ENCODE measurements around the gene ZC3H12C.
"Not testable (repeated sequence)": the region's sequence is repeated elsewhere in the genome, so short reads cannot be mapped to it uniquely, and the experiment has no call there.

ZC3H12C gene

DNA sequence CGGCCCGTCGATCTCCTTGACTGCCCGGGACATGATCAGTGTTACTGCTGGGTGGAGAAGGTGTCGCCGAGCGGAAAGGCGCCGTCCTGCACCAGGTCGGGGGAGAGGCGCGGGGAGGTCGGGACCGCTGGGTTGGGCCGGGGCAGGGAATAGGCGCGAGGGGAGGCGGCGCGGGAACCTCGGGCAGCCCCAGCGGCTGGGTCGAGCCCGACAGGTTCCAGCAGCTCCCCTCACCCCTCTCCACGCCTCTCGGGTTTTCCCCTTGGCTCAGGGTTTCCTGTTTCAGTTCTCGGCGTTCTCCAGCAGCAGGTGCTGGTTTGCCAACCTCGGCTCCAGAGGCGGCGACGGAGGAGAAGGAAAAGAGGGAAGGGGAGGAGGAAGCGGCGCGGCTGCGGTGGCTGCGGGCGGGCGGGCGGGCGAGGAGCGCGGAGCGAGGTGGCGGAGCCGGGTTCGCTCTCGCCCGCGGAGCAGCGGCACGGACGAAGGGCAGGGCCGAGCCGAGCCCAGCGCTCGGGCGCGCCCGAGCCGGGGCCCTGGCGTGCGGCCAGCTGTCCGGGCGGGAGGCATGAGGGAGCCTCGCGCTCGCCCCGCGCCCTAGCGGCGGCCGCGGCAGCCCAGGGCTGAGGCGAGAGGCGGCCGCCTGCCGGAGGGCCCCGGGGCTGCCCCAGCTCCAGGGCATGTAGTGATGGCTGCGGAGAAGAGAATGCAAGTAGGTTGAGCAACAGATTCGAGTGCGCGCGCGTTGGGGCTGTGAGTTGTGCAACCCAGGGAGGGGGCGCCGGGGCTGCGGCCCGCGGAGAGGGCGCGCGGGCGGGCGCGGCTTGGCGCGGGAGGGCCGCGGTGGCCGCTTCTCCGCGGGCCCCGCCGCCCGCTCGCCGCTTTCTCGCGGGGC is at the start of gene ZC3H12C:
ZC3H12C (plus strand) TSS at position 878 of the 892 bp plus-strand sequence. CDS start 20 bp downstream, outside the sequence.
- peak in 50 of 51 donors; percentile 38 to 95 (median 78) for DNase-seq

DNA sequence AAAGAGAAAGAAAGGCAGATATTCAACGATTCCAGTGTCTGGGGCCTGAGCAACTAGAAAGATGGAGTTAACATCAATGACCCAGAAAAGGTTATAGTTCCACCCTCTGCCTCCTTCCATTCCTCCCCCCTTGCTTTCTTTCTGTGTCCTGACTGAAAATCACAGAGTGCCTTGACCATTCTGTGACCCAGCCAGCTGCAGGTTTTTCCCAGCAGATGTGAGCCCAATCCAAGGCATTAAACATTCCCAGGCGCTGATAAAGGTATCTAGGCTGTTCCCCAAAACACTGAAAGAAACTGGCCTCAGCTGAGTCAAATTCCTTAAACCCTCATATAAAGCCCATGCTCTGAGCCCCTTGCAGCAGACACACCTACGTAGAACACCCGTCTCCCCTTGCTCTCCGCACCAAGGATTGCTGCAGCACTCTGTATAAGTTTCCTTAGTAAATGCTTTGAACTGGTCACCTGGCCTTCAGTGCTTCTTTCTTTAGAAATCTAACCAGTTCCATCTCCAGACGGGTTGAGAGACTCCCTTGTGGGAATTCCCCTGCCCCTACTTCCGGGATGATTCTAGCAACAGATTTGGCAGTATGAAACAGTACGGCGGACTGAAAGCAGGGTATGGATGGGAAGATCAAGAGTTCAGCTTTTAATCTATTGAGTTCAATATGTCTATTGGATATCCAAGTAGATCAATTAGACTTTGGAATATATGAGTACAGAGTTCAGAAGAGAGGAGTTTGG is 48.8 kb upstream of the ZC3H12C start:
- DNase-seq: no peak

DNA sequence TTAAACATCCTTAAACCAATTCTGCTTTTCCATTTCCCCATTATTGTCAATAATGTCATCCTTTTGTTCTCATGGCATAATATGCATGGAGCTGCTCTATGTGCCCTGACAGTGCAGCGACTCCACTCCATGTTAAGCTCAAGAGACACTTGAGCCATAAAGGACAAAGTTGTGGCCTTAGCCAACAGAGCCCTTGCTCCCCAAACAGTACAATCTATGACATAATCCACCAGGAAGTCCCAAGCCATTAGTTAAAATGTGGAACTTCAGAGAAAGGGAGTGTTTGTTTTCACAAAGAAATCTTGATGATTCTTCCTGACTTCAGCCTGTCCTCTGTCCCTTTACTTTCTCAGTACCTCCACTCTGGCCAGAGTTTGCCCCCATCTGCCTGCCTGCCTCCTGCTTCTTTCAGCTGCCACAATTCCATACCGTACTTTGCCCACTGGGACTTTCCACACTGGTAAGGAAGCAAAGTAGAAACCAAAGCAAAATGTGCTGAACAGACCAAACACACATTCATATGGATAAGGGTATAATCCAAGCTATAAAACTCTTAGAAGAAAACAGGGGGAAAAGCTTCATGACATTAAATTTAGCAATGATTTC is 46.3 kb upstream of the ZC3H12C start:
- DNase-seq: no peak

DNA sequence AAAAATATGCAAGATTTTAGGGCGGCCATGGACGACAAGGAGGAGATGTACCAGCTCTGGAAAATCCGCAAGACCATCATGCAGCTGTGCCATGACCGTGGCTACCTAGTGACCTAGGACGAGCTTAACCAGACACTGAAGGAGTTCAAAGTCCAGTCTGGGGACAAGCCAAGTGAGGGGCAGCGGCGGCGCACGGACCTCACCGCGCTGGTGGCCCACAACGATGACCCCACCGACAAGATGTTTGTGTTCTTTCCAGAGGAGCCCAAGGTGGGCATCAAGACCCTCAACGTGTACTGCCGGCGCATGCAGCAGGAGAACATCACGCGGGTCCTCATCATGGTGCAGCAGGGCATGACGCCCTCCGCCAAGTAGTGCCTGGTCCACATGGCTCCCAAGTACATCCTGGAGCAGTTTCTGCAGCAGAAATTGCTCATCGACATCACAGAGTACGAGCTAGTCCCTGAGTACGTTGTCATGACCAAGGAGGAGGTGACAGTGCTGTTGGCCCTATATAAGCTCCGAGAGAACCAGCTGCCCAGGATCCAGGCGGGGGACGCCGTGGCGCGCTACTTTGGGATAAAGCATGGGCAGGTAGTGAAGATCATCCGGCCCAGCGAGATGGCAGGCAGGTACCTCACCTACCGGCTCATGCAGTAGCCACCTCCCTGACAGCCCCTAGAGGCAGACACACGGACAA is 43.5 kb upstream of the ZC3H12C start:
- DNase-seq: no peak

DNA sequence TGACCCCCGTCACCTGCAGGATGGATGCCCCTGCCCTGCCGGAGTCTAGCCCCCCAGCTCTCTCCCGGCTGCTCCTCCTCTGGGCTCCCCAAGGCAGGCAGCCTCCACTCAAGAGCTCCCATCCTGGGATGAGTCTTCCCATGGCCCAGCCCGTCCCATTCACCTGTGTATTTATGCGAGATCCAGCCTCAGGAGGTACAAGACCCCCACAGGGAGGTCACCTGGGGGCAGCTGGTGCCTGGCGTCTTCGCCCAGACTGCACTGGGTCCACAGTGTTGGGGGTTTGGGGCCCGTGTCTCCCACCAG is 43.0 kb upstream of the ZC3H12C start:
- DNase-seq: no peak

DNA sequence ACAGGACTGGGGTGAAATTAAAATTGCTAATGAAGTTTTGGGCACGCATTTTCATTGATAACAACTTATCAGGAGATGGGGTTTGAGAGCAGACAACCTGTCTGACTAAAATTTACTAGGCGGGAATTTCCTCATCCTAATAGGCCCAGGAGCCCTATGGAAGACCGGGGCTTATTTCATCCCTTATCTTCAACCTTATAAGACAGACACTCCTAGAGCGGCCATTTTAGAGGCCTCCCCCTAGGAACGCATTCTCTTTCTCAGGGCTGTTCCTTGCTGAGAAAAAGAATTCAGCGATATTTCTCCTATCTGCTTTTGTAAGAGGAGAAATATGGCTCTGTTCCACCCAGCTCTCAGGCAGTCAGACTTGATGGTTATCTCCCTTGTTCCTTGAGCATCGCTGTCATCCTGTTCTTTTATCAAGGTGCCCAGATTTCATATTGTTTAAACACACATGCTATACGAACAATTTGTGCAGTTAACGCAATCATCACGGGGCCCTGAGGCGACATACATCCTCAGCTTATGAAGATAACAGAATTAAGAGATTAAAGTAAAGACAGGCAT is 39.3 kb upstream of the ZC3H12C start:
- no peak for DNase-seq

DNA sequence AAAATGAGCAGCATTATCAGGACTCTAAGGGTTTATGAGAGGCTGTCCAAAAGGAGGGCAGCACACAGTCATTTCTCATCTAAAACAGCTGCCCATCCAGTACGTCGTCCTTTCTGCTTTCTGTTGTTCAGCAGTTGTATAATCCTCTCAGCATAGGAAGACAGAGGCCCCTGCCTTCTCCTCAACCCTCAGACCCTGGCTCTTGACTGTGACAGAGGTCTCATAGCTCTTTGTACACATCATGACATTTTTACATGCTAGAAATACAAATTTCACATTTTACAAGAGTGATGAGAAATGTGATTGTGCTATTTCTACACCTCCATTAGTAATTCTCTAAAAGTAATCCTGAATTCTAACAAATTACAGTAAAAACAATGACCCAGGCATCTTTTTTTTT is 36.2 kb upstream of the ZC3H12C start:
- no peak for DNase-seq

DNA sequence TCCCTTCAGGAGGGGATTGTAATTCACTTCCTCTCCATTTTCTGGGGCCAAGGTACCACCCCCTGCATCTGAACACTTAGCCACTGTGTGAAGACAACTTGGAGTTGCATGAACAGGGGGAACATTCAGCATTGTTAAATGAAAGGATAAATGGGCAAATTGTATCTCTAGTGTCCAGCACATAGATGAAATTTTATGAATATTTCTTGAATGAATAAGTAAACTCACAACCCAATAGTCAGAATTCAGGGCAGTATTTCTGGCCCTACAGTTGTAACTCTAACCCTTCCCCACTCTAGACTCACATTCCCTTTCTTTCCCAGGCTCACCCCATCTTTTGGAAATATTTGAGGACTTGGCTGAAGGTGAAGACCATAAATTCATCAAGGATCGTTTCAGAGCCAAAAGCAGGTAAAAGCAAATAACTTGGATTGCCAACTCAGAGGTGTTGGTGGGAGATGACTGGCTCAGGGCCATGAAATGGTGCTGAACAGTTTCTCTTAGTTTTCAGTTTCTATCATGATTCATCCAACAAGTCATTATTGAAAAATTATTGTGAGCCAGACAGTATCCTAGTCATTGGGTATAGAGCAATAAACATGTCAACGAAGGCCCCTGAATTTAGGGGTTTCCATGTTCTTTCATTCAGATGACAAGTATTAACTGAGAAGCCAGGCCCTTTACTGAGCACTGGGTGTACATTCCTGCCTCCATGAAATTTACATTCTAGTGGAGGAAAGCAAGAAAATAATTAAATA is 33.3 kb upstream of the ZC3H12C start:
- no peak for DNase-seq

DNA sequence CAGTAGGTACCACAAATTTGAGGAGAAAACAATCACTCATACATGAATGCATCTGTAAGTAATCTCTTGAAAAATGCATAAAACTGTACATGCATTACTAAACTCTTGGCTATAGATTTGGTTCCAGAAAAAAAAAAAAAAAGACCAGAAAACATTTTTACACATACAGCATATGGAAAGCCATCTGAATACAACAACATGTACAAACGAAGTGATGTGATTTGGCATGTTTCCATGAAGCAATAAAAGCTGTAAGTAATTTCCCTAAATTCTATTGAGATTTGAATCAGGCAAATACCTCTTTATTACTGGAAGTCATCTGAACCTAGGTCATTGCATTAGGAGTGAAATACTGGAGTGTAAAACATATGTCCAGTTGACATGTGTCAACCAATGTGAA is 31.9 kb upstream of the ZC3H12C start:
- no peak for DNase-seq

DNA sequence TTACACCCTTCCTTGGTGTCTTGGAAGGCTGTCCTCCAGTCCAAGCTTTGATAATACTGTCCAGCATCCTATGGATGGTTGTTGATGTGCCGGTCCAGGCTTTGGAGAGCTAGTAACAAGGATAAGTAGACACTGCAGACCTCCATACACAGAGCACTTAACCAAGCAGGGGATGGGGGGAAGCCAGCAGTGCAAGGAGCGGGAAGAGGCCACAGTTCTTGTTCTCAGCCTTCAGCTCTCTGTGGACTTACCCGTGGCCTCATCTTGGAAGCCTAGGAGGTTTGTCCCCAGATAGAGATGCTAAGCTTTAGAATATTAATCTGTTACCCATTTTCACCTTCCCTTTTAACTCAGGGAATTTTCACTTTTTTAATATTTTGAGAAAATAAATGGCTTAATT is 30.9 kb upstream of the ZC3H12C start:
- no peak for DNase-seq

DNA sequence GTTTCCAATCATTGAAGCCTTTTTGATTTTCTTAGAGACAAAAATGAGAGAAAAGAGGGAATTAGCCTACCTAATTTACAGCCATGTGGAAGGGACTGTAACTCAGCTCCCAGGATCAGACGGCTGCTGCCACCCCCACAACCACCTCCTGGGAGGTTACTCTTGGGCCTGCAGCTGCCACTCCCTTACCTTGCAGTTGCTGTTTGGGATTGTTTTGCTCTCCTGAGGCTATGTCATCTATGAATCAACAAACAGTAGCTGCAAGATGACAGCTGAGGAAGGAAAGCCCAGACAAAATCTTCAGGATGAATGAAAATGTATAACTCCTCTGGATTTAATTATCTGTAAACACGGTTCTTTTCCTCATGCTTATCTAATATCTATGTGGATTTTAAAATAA is 28.0 kb upstream of the ZC3H12C start:
- DNase-seq: no peak

DNA sequence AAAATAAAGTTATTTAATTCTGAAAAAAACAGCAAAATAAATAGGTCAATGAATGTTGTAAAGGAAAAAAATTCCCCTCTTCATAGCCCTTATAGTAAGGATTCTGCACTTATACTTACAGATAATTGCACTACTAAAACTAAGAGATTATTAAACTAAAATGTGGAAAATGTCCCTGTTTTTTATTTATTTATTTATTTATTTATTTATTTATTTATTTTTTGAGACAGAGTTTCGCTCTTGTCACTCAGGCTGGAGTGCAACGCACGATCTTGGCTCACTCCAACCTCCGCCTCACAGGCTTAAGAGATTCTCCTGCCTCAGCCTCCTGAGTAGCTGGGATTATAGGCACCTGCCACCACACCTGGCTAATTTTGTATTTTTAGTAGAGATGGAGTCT is 25.2 kb upstream of the ZC3H12C start:
- not testable (repeated sequence) for DNase-seq

DNA sequence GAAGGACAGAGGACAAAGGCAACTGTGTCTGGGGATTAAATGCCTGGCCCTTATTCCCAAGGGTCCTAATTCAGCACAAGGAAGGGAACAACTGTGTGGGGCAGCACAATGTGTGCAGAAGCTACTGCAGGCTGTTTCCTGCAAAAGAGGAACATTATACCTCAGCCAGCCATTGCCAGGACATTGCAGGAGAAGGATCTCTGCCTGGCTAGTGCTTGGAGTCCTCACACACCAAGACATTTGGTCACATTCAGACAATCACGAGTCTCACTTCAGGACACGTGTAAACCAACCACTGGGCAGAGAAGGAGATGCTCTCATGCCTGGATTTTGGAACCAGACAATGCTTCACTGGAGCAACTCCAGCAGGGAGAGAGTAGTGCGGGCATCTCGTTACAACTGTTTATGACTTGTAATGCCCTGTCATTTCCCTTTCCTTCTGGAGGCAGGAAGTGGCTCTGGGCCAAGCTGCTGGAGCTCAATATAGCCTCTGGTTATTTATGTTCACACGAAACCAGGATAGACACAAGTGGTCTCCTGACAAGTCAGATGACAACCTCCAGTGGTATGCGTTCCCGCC is 23.9 kb upstream of the ZC3H12C start:
- peak in 3 of 51 donors; percentile 3 to 25 (median 5) for DNase-seq

DNA sequence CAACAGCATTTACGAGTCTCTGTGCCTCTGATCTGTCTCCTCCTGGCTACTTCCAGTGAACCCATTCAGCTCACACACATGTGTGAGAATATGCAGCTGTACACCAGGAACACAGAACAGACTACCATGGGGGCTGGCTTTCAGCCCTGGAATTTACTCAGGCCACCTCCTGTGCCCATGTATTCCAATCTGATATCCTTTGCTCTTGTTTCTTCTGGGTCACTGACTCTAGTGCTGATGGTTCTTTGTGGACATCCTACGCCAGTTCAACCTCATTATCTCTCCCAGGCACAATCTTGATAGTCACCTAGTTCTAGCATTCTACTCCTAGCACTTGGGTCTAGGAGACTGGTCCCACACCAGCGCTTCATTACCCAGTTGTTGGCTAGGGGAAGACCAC is 23.0 kb upstream of the ZC3H12C start:
- no peak for DNase-seq

DNA sequence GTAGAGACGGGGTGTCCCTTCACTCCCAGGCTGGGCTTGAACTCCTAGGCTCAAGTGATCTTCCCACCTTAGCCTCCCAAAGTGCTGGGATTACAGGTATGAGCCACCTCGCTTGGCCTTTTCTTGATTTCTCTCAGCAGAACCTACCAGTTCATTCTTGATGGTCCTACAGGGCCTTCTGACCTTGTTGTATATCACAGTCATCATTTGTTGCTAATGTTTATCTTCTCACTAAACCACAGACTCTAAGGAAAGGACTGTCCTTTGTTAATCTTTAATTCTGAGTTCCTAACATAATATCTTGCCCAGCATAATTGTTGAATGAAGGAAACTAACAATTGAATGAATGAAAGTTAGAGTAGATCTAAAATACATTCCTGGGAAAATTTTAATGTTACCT is 22.0 kb upstream of the ZC3H12C start:
- DNase-seq: no peak

DNA sequence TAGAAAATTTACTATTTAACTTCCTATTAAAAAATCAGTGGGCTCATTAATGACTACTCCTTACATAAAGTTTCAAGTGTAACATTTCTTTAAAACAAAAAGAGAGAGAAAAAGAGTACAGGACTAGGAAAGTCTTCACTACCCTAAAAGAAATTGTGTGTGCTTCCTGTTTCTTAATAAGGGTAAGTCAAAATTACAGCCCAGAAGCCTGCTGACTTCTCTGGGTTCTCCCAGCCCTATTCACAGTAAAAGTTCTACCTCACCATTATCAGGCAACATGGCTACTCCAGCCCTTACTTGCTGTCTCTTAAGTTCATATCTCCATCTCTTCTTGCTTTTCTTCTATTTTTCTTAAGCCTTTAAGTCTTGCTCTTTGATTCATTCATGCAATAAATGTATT is 20.3 kb upstream of the ZC3H12C start:
- no peak for DNase-seq

DNA sequence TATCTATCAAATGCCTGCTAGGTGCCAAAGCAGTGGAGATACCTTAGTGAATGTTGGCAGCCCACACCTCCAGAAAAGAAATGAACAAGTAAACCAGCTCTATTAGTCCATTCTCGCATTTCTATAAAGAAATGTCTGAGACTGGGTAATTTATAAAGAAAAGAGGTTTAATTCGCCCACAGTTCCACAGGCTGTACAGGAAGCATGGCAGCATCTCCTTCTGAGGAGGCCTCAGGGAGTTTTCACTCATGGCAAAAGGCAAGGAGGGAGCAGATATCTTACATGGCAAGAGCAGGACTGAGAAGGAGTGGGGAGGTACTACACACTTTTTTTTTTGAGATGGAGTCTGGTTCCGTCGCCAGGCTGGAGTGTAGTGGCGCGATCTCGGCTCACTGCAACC is 18.7 kb upstream of the ZC3H12C start:
- no peak for DNase-seq

DNA sequence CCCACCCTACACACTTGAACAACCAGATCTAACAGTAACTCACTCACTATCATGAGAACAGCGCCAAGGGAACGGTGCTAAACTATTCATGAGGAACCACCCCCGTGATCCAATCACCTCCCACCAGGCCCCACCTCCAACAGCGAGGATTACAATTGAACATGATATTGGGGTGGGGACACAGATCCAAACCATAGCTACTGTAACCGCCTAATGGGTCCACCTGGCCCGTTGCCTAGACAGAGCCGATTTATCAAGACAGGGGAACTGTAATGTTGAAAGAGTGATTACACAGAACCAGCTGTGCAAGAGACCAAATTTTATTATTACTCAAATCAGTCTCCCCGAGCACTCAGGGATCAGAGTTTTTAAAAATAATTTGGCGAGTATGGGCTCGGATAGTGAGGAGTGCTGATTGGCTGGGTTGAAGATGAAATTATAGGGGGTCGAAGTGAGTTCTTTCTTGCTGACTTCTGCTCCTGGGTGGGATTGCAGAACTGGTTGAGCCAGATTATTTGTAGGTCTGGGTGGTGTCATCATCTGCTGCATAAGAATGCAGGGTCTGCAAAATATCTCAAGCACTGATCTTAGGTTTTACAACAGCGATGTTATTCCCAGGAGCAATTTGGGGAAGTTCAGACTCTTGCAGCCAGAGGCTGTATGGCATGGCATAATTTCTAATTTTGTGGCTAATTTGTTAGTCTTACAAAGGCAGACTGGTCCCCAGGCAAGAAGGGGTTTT is 17.9 kb upstream of the ZC3H12C start:
- DNase-seq: no peak

DNA sequence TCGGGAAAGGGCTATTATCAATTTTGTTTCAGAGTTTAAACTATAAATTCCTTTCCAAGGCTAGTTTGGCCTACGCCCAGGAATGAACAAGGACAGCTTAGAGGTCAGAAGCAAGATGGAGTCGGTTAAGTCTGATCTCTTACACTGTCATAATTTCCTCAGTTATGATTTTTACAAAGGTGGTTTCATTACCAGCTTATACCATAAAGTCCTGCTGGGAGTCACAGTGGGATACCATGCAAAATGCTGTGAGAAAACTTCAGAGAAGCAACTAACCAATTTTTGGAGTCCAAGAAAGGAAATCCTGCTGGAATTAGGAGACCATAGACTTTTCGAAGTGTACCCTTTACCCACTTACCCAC is 17.4 kb upstream of the ZC3H12C start:
- no peak for DNase-seq
